Activated T-helper 17 cell treated with anti-CD3 and anti-CD28 coated beads, Interleukin-2, amount 50 U/mL, for 72 hours (primary cell): Measurements from ENCODE around the gene RABGAP1L. TPM values are rescaled to one million over a fixed set of nuclear protein-coding genes. Genes with fewer than 3 reads are reported as not detected.

Source experiments
- ATAC-seq: fragments of 150-1000 bp; cut with Tn5 transposase; replicated peaks from 2 replicates; pipeline ENCODE4 v1.10.0; 2021; ENCODE audit warnings: mild to moderate bottlenecking, moderate library complexity
- H3K27ac Mint-ChIP-seq: one replicate; pipeline ENCODE4 v1.8.0; 2022; ENCODE audit warnings: mixed read lengths
- H3K27me3 Mint-ChIP-seq: one replicate; pipeline ENCODE4 v1.8.0; 2022; ENCODE audit warnings: mixed read lengths
- H3K36me3 Mint-ChIP-seq: one replicate; pipeline ENCODE4 v1.8.0; 2022; ENCODE audit warnings: low read depth, mild to moderate bottlenecking, mixed read lengths
- H3K4me1 Mint-ChIP-seq: one replicate; pipeline ENCODE4 v1.8.0; 2022; ENCODE audit warnings: mixed read lengths
- H3K4me3 Mint-ChIP-seq: one replicate; pipeline ENCODE4 v1.8.0; 2022; ENCODE audit warnings: mild to moderate bottlenecking, mixed read lengths
- H3K9me3 Mint-ChIP-seq: one replicate; pipeline ENCODE4 v1.8.0; 2022; ENCODE audit warnings: mixed read lengths
- total RNA-seq, 2 donors: library from RNA; stranded (reverse); gene quantifications; one replicate each; pipeline ENCODE4 v1.2.3, GENCODE V29; 2022

The RABGAP1L gene
- total RNA-seq, 2 donors from 2014 or later, result 38.4 to 54.1 TPM

DNA sequence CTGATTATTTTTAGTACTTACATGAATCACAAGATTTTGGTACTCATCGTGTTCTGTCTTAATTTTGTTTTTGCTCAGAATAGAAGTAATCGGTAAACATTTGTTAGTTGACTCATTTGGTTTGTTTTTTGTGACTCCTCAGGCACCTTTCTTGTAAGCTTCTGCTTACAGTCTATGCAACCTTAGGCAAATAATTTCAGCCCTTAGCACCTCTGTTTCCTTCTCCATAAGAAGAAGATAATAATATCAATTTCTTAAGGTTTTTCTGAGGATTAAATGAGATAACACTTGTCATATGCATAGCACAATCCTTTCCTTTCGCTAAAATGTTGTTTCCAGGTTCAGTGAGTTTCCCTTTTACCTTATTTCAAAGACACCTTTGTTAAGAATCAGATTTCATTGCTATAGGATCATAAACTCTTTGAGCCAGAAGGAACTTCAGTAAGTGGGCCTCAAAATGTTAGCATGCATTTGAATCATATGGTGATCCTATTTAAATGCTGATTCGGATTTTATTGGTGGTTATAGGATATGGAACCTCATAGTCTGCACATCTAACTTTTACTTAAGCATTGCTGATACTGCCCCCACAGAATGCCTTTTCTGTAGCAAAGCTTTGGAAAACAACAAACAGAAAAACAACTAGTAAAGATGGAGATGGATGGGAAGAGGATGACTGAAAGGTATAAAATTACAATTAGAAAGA lies 567.7 kb downstream of the RABGAP1L start:
- Mint-ChIP-seq H3K9me3 (no peaks in the 10 kb centered on the region), H3K27me3 (no peaks in the 10 kb centered on the region), H3K27ac (no peak overlapping the region), H3K36me3 (no peaks in the 10 kb centered on the region), H3K4me3 (no peak overlapping the region), H3K4me1 (no peaks in the 10 kb centered on the region)
- ATAC-seq, result no peak

DNA sequence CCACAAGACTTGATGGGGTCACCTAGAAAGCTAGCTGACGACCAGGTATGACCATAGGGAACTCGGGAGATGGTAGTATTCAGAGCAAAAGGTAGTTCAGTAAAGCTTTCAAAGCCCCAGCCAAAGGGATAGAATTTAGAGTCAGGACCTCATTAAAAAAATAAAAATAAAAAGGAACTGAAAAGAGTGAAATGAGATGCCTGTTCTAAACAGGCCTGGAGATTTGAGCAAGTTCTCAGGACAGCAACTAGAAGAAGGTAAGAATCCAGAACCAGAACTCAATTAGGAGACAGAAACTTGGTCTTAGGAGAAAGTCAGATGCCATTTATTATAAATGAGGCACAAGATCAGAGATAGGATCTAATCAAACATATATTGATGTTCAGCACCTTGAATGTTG lies 575.0 kb downstream of the RABGAP1L start:
- peaks cover 12% of the 10 kb centered on the region for H3K4me1 Mint-ChIP-seq
- H3K27ac Mint-ChIP-seq, result no peak overlapping the region
- H3K36me3 Mint-ChIP-seq, result no peaks in the 10 kb centered on the region
- H3K27me3 Mint-ChIP-seq, result no peaks in the 10 kb centered on the region
- no peak for ATAC-seq
- no peaks in the 10 kb centered on the region for H3K9me3 Mint-ChIP-seq
- H3K4me3 Mint-ChIP-seq, result no peak overlapping the region

DNA sequence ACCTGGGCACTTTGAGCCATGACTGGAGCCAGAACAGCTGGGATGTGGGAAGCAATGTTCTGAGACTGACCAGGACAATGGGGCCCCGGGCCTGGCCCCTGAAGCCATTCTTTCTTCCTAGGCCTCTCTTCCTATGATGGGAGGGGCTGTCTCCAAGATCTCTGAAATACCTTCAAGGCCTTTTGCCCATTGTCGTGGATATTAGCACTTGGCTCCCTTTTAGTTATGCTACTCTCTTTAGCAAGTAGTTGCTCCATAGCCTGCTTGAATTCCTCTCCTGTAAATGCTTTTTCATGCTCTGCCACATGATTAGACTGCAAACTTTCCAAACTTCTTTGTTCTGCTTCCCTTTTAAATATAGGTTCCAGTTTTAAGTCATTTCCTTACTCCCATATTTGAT lies 577.5 kb downstream of the RABGAP1L start:
- Mint-ChIP-seq H3K36me3 (no peaks in the 10 kb centered on the region), H3K9me3 (no peaks in the 10 kb centered on the region), H3K4me1 (peaks cover 12% of the 10 kb centered on the region), H3K27me3 (no peaks in the 10 kb centered on the region), H3K27ac (no peak overlapping the region), H3K4me3 (no peak overlapping the region)
- ATAC-seq, result no peak

DNA sequence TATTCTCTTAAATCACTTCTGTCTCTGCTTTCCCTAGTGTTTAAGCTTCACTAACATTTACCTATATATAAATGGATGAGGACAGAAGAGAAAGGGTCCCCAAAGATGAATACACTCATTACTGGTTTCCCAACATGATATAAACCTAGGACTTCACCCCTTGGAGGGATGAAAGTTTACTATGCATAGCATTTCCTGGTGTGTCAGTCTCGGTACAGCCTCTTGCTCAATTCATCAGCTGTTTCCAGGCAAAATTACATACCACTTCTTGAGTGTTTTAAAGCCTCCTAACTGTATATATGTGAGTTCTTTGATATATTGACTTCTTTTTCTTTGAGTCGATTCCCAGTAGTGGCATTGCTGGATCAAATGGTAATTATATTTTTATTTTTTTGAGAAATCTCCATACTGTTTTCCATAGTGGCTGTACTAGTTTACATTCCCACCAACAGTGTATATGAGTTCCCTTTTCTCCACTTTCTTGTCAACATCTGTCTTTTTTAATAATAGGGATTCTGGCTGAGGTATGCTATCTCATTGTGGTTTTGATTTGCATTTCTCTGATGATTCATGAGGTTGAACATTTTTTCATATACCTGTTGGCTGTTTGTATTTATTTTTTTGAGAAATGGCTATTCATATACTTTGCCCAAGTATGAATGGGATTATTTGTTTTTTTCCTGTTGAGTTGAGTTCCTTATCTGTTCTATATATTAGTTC lies 581.1 kb downstream of the RABGAP1L start:
- no peaks in the 10 kb centered on the region for H3K36me3 Mint-ChIP-seq
- no peaks in the 10 kb centered on the region for H3K4me1 Mint-ChIP-seq
- H3K4me3 Mint-ChIP-seq, result no peak overlapping the region
- ATAC-seq, result no peak
- no peaks in the 10 kb centered on the region for H3K9me3 Mint-ChIP-seq
- no peaks in the 10 kb centered on the region for H3K27me3 Mint-ChIP-seq
- H3K27ac Mint-ChIP-seq, result no peak overlapping the region

DNA sequence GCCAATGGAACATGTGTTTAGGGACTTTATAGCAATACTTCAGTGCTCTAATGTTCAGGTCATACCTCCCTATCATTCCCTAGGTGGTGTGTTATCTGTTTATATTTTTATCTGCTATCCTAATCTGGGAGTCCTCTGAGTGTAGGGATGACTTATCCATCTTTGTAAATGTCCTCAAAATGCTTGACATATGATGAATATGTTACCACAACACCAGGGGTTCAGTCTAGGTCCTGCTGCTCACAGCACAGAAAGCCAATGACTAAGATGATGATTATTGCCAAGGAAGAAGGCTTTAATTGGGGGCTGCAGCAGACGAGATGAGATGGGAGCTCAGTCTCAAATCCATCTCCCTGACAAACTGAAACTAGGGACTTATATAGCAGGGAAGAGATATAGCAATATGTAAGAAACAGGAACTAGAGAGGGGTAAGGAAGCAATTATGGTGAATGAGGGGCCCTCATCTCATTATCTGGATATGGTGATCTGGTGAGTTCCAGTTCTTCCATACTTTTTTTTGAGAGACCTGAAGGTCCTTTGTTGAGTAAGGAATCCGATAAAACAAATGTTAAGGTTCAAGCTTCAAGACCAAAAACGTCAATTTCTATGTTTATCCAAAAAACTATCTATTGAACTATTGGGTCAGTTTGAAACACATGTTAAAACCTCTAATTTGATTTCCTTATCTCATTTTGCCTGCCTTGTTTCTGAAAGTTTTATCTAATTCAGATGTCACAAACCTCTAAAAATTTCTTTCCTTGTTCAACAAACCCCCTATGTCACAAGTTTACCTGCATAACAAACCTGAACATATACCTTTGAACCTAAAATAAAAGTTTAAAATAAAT lies 583.7 kb downstream of the RABGAP1L start:
- no peak for ATAC-seq
- no peaks in the 10 kb centered on the region for H3K36me3 Mint-ChIP-seq
- no peaks in the 10 kb centered on the region for H3K4me1 Mint-ChIP-seq
- H3K4me3 Mint-ChIP-seq, result no peak overlapping the region
- no peaks in the 10 kb centered on the region for H3K9me3 Mint-ChIP-seq
- H3K27ac Mint-ChIP-seq, result no peak overlapping the region
- H3K27me3 Mint-ChIP-seq, result no peaks in the 10 kb centered on the region

DNA sequence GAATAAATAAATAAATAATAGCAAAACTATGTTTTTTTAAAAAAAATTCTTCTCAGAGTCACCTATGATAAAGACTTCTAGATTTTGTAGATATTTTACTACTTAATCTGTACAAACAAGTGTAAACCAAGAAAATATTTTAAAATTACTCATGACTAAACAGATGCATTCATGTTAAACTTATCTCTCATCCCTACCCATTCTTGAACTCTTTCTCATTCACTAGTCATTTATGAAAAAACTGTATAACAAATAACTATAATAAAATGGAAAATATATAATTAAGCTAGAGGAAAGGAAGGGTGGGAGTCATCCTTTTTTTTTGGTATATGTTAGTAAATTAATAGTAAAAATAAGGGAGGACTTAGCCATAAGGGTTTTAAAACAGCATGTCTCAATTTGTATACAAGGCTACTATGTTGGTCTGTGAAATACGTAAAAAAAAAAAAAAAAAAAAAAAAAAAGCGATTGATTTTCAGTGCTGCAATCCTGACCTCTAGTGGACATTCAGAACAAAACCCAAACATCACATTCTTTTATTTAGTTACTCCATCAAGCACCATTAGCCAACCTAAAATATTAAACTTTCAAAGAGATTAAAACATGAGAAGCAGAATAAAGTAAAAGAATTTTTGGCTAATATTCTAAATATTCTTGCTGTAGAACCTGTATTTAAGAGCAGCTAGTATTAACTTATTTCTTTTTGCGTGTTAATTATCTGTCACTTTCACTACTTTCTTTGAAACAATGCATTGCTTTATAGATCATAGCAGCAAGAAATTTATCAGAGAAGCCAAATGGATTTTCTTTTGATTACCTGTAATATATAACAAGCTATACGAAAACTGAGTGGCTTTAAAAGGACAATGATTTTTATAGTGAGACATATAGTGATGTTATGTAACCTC lies 584.6 kb downstream of the RABGAP1L start:
- Mint-ChIP-seq H3K4me3 (no peak overlapping the region), H3K9me3 (no peaks in the 10 kb centered on the region), H3K36me3 (no peaks in the 10 kb centered on the region), H3K27me3 (no peaks in the 10 kb centered on the region), H3K4me1 (no peaks in the 10 kb centered on the region), H3K27ac (no peak overlapping the region)
- ATAC-seq, result no peak

DNA sequence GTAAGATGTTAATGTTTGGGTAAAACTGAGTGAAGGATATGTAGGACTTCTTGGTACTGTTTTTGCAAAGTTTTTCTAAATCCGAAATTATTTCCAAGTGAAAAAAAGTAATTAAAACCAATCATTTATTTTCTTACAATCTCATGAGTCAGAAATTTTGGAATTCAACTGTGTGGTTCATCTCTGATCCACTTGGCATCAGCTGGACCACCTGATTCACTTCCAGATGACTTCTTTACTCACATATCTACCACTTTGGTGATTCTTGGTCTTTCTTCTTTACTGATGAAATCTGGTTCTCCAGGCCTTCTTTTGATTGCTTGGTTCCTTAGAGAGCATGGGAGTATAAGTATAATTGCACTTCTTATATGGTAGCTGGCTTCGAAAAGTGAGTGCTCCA lies 585.6 kb downstream of the RABGAP1L start:
- H3K36me3 Mint-ChIP-seq, result no peaks in the 10 kb centered on the region
- H3K27ac Mint-ChIP-seq, result no peak overlapping the region
- no peak overlapping the region for H3K4me3 Mint-ChIP-seq
- no peaks in the 10 kb centered on the region for H3K9me3 Mint-ChIP-seq
- no peak for ATAC-seq
- no peaks in the 10 kb centered on the region for H3K4me1 Mint-ChIP-seq
- H3K27me3 Mint-ChIP-seq, result no peaks in the 10 kb centered on the region

DNA sequence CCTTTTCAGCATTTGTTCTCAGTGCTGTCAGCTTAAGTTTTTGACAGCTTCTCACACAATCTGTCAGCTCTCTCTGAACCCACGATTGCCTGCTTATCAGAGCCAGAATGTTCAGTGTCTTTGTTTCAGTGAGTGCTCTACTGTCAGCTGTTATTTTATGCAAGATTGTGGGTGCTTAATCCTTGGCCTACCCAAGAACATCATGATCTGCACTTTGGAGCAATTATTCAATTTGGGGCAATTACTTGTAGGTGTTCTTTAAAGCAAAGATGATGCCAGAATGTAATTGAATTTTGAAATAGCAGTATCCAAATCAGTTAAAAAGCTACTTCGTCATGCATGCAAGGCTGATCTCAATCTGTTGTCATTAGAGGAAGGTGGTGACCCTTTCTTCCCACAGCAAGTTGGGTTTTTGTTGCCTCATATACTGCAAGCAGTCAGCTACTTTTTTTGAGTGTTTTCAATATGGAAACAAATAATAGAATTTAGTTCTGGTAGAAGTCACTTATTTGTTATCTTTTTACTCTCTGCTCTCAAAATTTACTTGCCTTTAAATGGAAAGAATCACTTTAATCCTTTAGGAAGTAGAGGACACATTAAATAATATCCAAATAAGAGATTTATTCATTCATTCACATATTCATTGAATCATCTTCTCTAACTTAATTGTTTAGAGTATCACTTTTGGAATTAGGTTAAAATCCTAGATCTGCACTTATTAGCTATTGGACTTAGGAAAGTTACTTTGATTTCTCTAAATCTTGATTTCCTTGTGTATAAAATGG lies 586.9 kb downstream of the RABGAP1L start:
- Mint-ChIP-seq H3K27ac (no peak overlapping the region), H3K27me3 (no peaks in the 10 kb centered on the region)

DNA sequence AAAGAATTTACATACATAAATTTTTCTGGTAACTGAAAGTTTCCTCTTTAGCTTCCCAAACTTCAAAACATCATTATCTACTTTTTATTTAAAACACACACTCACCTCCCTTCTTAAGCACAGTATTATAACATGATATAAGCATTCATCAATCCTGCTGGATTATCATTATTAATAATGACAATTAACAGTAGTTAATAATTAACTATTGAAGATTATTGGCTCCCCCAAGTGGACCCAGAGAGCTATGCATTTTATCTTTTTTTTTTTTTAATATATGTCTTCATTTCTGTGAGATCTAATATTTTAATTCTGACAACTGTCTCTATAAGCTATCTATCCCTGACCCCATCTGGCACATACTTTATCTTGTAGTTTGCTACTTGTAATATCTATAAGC lies 588.3 kb downstream of the RABGAP1L start:
- Mint-ChIP-seq H3K9me3 (no peaks in the 10 kb centered on the region), H3K27ac (no peak overlapping the region), H3K27me3 (no peaks in the 10 kb centered on the region), H3K36me3 (no peaks in the 10 kb centered on the region), H3K4me1 (no peaks in the 10 kb centered on the region), H3K4me3 (no peak overlapping the region)
- ATAC-seq, result no peak

More for the DNA sequence above, 586.9 kb downstream of the RABGAP1L start:
- Mint-ChIP-seq H3K4me1 (no peaks in the 10 kb centered on the region), H3K4me3 (no peak overlapping the region), H3K9me3 (no peaks in the 10 kb centered on the region), H3K36me3 (no peaks in the 10 kb centered on the region)
- ATAC-seq, result no peak

DNA sequence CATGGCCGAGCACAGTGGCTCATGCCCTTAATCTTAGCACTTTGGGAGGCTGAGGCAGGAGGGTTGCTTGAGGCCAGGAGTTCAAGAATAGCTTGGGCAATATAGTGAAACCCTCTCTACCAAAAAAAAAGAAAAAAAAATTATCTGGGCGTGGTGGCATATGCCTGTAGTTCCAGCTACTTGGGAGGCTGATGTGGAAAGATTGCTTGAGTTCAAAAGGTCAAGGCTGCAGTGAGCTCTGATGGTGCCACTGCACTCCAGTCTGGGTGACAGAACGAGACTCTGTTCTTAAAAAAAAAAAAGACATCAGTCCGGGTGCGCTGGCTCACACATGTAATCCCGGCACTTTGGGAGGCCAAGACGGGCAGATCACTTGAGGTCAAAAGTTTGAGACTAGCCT lies 589.3 kb downstream of the RABGAP1L start:
- Mint-ChIP-seq H3K27ac (no peak overlapping the region), H3K4me1 (no peaks in the 10 kb centered on the region), H3K9me3 (no peaks in the 10 kb centered on the region), H3K27me3 (no peaks in the 10 kb centered on the region), H3K4me3 (no peak overlapping the region), H3K36me3 (no peaks in the 10 kb centered on the region)
- no peak for ATAC-seq

DNA sequence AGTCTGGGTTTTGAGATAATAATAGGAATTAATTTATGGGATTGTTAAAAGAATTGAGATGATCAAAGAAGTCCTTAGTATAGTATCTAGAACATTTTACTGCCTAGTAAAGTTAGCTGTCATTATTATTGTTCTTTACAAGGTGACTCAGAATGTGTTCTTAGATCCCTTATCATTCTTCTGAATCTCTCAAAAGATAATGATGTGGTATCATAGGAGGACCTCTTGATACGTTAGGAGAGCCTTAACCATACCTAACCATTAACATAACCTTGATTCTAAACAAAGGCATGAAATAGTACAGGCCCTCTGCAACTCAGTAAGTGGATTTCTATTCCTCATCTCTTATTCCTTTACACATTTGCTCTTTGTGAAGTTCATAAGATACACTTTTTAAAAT lies 593.8 kb downstream of the RABGAP1L start:
- H3K27ac Mint-ChIP-seq, result no peak overlapping the region
- H3K9me3 Mint-ChIP-seq, result no peaks in the 10 kb centered on the region
- no peaks in the 10 kb centered on the region for H3K36me3 Mint-ChIP-seq
- H3K4me3 Mint-ChIP-seq, result no peak overlapping the region
- no peaks in the 10 kb centered on the region for H3K4me1 Mint-ChIP-seq
- H3K27me3 Mint-ChIP-seq, result no peaks in the 10 kb centered on the region
- no peak for ATAC-seq

DNA sequence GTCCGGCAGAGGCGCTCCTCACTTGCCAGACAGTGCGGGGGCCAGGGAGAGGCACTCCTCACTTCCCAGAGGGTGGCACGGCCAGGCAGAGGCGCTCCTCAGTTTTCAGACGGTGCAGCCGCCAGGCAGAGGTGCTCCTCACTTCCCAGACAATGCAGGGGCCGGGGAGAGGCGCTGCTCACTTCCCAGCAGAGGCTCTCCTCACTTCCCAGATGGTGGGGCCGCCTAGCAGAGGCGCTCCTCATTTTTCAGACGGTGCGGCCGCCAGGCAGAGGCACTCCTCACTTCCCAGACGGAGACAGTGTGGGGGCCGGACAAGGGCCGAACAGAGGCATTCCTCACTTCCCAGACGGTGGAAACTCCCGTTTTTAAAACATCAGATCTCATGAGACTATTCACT lies 602.0 kb downstream of the RABGAP1L start:
- Mint-ChIP-seq H3K27me3 (no peaks in the 10 kb centered on the region), H3K27ac (peak overlapping the region; percentile 1), H3K4me3 (no peak overlapping the region), H3K36me3 (no peaks in the 10 kb centered on the region), H3K9me3 (no peaks in the 10 kb centered on the region), H3K4me1 (no peaks in the 10 kb centered on the region)
- ATAC-seq, result no peak

DNA sequence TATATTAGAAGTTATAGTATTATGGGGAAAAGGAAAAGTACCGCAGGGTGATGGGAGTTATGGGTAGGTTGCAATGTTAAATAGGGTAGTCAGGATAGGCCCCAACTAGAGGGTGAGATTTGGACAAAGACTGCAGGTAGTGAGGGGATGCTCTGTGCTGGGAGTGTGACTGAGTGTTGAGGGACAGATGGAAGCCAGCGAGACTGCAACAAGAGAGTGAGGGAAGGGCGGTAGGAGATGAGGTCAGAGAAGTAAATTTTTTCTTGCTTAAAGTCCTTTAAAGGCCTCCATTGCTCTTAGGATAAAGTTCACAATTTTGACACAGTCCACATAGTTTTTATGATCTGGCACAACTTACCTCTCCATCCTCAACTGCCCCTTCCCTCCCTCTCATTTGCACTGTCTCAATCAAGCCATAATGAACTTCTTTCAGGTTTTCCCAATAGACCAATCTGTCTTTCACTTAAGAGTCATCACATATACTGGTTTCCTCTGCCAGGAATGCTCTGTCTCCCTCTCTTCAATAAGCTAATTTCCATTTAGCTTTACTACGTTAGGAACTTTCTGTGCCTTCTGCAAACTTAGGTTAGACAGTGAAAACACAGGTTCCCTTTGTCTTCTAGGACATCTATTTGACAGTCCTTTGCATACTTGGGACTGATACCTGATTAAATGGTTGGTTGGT lies 602.7 kb downstream of the RABGAP1L start:
- Mint-ChIP-seq H3K27ac (peak overlapping the region; percentile 1), H3K9me3 (no peaks in the 10 kb centered on the region), H3K4me1 (no peaks in the 10 kb centered on the region), H3K36me3 (no peaks in the 10 kb centered on the region), H3K27me3 (no peaks in the 10 kb centered on the region), H3K4me3 (no peak overlapping the region)
- ATAC-seq, result no peak
